ENCODE results near the gene LHX6.

DNA sequence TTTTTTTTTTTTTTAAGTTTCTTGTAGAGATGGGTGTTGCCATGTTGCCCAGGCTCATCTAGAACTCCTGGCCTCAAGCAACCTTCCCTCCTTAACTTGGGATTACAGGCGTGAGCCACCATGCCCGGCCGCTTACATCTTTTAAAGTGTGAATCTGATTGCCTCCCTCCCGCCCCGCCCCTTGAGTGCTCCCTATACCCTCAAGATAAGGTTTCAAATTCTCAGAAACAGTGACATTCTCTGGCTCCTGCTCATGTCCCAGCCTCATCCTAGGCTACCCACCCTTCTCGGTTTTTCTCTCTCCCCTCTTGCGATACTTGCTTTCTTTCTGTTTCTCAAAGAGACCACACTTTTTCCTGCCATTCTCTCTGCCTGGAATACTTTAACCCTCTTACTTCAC is 56.6 kb downstream of the LHX6 start:
- TF ChIP-seq, protein P1, sequence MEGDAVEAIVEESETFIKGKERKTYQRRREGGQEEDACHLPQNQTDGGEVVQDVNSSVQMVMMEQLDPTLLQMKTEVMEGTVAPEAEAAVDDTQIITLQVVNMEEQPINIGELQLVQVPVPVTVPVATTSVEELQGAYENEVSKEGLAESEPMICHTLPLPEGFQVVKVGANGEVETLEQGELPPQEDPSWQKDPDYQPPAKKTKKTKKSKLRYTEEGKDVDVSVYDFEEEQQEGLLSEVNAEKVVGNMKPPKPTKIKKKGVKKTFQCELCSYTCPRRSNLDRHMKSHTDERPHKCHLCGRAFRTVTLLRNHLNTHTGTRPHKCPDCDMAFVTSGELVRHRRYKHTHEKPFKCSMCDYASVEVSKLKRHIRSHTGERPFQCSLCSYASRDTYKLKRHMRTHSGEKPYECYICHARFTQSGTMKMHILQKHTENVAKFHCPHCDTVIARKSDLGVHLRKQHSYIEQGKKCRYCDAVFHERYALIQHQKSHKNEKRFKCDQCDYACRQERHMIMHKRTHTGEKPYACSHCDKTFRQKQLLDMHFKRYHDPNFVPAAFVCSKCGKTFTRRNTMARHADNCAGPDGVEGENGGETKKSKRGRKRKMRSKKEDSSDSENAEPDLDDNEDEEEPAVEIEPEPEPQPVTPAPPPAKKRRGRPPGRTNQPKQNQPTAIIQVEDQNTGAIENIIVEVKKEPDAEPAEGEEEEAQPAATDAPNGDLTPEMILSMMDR (IDR thresholded peaks at IDR 0.05; ENCODE audit: low read length), result no peak
- no peak for TF ChIP-seq EZH2 (optimal IDR thresholded peaks at IDR 0.05; ENCODE audit: low read depth, low read length)
- TF ChIP-seq EZH2phosphoT487 (IDR thresholded peaks at IDR 0.05; ENCODE audit: low read length), result no peak

All from MM.1S (cell line).